Right hindlimb (tissue), 1 donor: ENCODE data around the gene CEP95.
A peak's percentile ranks its signal among the peaks of the same experiment; 100 is the strongest.

ENCODE experiments used
- DNase-seq: peaks from one replicate; pipeline ENCODE4 v3.0.0-alpha.2; 2018

CEP95 gene

DNA sequence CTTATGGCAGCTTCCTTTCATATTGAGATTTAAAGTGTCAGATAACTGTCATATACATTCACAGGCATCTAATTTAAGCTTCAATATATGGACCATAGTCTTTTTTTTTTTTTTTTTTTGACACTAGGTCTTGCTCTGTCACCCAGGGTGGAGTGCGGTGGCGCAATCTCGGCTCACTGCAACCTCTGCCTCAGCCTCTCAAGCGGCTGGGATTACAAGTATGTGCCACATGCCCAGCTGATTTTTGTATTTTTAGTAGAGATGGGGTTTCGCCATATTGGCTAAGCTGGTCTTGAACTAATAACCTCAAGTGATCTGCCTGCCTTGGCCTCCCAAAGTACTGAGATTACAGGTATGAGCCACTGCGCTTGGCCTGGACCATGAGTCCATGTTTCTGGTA, 13.6 kb downstream of the CEP95 start:
- DNase-seq = no peak

DNA sequence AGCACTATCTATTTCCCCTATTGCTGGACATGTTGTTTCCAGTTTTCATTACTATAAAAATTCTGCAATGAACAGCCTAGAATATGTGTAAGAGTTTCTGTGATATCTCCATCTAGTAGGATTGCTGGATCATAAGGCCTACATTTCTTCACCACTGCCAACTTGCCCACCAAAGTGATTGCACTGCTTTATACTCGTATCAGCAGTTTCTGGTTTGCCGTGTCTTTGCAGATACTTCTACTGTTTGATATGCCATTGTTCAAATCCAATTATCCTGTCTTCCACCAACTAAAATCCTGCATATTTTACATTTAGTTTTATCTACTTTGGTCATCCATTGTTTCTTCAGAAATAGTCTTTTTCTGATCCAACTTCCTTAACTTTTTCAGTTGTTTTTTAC, 21.1 kb downstream of the CEP95 start:
- no peak for DNase-seq

DNA sequence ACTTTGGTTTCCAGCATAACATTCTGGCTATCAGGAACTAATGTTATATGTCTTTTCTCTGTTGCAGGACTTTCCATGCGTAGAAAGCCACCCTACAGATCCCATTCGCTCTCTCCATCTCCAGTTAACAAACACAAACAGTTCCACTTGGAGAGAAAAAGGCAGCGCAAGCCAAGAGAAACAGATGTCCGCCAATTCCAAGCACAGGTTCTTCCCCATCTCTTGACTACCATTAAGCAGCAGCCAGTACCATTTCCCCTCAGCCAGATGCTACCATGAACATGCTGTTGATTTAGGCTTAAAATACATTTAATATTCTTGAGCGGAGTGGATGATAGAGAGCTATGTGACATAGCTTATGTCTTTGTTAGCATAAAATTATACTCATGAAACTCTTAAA, 22.4 kb downstream of the CEP95 start:
- DNase-seq = no peak

DNA sequence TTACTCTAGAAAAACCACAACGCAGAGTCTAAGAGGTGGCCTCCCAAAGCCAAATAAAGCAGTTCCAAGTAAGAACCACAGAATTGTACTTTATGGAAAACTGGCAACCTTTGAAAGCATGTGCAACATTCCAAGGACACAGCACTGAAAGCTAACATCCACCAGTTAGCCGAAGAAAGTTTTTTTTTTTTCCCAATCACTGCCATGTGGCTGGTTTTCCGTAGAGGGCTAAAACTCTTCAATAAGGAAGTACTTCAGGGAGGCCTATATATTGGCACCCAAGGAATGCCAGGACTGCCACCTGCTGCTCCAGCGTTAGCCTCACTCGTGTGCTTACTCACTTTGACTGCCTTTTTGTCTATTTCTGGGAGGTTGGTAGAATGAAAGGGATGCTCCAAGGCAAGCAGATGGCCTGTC, 25.2 kb downstream of the CEP95 start:
- DNase-seq = peak; percentile 42

- DNase-seq = no peak
Measured at GRCh38 chr17:64532409-64532808, 25.6 kb downstream of the CEP95 start.

GRCh38 chr17:64533784-64534183, 27.0 kb downstream of the CEP95 start:
- no peak for DNase-seq

- DNase-seq = no peak
Measured at GRCh38 chr17:64534187-64534586, 27.4 kb downstream of the CEP95 start.

GRCh38 chr17:64535357-64535756, 28.6 kb downstream of the CEP95 start:
- DNase-seq = no peak

DNA sequence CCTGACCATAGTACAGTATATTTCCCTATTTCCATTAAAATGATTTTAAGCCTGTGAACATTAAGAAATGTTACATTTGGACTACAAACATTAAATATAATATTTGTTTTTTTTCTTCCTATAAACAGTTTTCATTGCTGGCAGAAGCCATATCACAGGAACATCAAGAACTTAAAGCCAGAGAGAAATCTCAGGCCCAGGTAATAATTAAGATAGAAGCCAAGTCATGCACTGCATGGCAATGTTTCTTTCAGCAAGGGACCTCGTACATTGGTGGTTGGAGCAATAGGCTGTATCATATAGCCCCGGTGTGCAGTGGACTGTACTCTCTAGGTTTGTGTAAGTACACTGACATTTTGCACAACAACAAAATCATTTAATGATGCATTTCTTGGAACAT, 30.1 kb downstream of the CEP95 start:
- DNase-seq = no peak

GRCh38 chr17:64537488-64537887, 30.7 kb downstream of the CEP95 start:
- no peak for DNase-seq

DNA sequence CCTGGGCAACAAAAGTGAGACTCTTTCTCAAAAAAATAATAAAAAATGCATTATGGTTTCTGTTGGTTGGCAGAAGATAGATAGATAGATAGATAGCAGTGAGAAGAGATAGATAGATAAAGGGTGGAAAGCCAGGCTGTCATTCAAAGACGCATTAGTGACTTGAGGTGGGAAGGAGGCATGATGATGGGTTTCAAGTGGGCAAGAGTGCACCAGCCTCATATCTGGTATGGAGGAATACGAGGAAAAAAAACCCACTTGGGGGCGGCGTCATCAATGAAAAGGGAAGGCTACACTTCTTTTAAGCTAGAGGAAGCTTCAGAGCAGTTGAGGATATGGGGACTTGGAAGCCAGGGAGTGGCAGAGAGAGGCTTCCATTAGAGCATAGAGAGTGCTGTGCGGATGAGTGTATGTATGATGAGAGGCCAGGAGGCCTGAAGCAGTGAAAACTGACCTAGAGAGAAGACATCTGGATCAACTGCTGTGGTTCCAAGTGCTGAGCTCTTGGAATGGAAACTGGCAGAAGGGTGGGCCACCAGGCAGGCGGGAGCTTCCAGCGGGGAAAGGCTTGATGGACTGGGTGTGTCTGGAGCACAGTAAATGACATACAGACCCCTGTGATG, 31.8 kb downstream of the CEP95 start:
- no peak for DNase-seq

DNA sequence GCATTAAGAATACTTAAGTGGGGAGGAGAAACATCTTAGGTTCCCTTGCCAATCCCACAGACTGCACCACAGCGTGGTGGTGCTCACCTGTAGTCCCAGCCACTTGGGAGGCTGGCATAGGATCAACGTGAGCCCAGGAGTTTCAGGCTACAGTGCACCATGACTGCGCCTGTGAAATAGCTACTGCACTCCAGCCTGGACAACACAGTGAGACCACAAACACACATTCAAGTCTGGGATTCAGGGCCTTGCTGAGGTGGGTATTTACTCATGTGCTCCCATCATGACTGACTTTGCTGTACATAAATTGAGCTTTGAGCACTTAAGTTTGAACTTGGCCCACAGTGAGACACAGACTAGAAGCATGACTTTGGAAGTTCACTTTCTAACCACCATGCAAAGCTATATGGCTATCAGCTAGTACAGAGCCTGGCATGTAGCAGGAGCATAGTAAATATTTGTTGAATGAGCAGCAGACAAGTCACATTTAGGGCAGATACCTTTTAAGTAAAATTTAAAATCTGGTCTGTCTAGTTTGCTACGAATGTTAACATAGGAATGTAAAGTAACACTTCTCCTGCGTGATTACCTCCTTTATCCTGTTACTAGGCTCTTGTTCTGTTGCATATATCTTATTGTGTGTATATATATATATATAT, 33.5 kb downstream of the CEP95 start:
- no peak for DNase-seq

- no peak for DNase-seq
Measured at GRCh38 chr17:64544742-64545141, 38.0 kb downstream of the CEP95 start.

DNA sequence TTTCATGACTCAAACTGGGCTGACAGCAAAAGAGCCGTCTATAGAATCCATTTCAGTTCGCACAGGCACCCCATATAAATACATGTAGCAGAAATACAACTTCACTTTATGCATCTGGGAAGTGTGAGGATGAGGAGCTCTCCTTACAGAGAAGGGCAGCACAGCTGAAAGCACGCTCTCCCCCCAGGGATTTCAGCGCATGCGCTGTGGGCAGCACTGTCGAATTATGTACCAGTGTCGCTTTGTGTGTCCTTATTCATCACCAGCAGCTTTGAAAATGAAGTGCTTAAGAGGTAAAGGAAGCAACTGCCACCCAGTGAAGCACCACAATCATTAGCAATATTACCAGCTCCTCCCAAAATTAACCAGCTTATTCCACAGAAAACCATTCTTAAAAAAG, 39.9 kb downstream of the CEP95 start:
- DNase-seq = no peak

DNA sequence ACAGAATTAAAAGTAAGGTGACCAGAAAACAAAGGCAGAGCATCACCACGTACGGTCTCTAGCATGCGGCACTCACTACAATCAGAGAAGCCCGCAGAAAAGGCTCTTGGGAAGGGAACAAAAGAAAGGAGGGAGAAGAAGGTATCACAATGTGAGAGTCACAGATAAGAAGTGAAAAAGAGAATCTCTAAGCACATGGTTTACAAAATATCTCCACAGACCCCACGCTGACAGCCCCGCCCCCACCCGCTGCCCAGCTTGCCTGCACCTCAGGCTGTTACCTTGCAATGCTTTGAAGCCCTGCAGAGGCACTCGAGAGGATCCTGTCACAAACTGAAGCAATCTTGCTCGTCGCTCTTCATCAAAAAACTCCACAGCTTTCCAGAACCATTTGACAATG, 40.5 kb downstream of the CEP95 start:
- no peak for DNase-seq

GRCh38 chr17:64551461-64551860, 44.7 kb downstream of the CEP95 start:
- no peak for DNase-seq

DNA sequence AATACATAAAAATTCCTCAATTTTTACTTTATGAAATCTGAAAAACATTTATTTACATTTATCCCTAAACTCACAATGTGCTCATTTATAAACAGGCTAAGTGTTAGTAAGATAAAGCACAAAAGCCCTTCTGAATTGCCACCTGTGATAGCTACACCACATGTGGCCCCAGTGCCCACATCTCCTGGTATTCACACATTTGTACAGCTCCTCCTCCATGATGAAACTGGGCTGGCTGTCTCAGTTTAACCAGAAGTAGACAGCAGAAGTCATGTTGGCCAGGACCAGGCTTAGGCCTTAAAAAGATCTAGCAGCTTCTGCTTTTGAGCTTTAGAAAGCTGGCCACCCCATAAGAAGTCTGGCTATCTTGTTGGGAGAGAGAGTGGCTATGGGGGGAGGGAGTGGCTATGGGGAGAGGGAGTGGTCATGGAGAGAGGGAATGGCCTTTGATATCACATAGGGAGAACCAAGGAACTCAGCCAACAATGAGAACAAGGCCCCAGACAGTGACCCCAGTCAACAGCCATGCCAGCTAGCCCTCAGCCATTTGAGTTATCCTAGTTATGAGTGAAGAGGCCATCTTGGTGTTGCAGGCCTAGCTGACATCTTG, 47.4 kb downstream of the CEP95 start:
- DNase-seq = no peak

GRCh38 chr17:64555281-64555680, 48.5 kb downstream of the CEP95 start:
- DNase-seq = no peak

DNA sequence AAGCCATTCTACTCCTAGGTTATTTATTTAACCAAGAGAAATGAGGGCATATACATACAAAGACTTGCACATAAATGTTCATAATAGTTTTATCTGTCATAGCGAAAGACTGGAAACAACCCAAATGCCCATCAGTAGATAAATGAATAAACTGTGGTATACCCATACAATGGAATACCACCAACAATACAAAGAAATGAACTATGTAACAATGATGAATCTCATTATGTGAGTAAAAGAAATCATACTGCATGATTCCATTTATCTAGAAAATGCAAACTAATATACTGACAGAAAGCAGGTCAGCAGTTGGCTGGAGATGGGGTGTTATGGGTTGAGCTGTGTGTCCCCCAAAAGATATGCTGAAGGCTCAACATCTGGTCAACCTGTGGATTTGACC, 57.3 kb downstream of the CEP95 start:
- no peak for DNase-seq

GRCh38 chr17:64565563-64565962, 58.8 kb downstream of the CEP95 start:
- no peak for DNase-seq

GRCh38 chr17:64571746-64572145, 65.0 kb downstream of the CEP95 start:
- peak; percentile 51 for DNase-seq

- DNase-seq = peak; percentile 24
Measured at GRCh38 chr17:64572682-64573154, 65.9 kb downstream of the CEP95 start.

- DNase-seq = no peak
Measured at GRCh38 chr17:64573214-64573613, 66.4 kb downstream of the CEP95 start.

GRCh38 chr17:64574646-64575045, 67.9 kb downstream of the CEP95 start:
- DNase-seq = no peak
